Cardiac muscle cell (in vitro differentiated cells and primary cell): Measurements from ENCODE around the gene TREML1. TPM values are rescaled to one million over a fixed set of nuclear protein-coding genes. Genes with fewer than 3 reads are reported as not detected.

ENCODE experiments used
- DNase-seq, 2 donors: peaks; one replicate each; pipeline versions ENCODE4 v3.0.0 to v3.0.0-alpha.2; 2010 to 2017; ENCODE audit warnings: low read depth in 1 of 2, low spot score in 1 of 2
- H3K27ac ChIP-seq: fragments of 200-600 bp; sonication (generic); 2 replicates; pipeline ENCODE4 v1.5.1; 2016
- H3K27me3 ChIP-seq: fragments of 200-600 bp; sonication (generic); 2 replicates; pipeline ENCODE4 v1.6.0; 2016; ENCODE audit warnings: control low read depth
- H3K36me3 ChIP-seq: fragments of 200-600 bp; sonication (generic); 2 replicates; pipeline ENCODE4 v1.5.1; 2016; ENCODE audit warnings: control low read depth
- H3K4me1 ChIP-seq: fragments of 200-600 bp; sonication (generic); 2 replicates; pipeline ENCODE4 v1.8.1; 2017; ENCODE audit warnings: low read depth, mild to moderate bottlenecking, mixed run types
- H3K4me3 ChIP-seq: fragments of 200-600 bp; sonication (generic); 2 replicates; pipeline ENCODE4 v1.5.1; 2016; ENCODE audit warnings: mild to moderate bottlenecking
- H3K9me3 ChIP-seq: fragments of 200-600 bp; sonication (generic); 2 replicates; pipeline ENCODE4 v1.5.1; 2017; ENCODE audit warnings: low read depth, mild to moderate bottlenecking, control low read depth
- polyA plus RNA-seq: library from polyadenylated mRNA; unstranded; fragments of >200 nt; fragmentation: Nextera tagmentation; extraction: Ambion mirVana; gene quantifications from 2 replicates; pipeline ENCODE4 v1.2.1, GENCODE V29; 2016
- total RNA-seq: library from RNA; depleted of rRNA; stranded (reverse); fragments of >200 nt; gene quantifications from 2 replicates; pipeline ENCODE4 v1.2.3, GENCODE V29; 2016
- TF ChIP-seq, protein P1 (sequence below): IDR thresholded peaks from 2 replicates; pipeline ENCODE4 v1.5.1; 2012; ENCODE audit warnings: low read depth, mild to moderate bottlenecking, low read length

The TREML1 gene
- total and polyA plus RNA-seq, 2 experiments from 2014 or later: not detected

DNA sequence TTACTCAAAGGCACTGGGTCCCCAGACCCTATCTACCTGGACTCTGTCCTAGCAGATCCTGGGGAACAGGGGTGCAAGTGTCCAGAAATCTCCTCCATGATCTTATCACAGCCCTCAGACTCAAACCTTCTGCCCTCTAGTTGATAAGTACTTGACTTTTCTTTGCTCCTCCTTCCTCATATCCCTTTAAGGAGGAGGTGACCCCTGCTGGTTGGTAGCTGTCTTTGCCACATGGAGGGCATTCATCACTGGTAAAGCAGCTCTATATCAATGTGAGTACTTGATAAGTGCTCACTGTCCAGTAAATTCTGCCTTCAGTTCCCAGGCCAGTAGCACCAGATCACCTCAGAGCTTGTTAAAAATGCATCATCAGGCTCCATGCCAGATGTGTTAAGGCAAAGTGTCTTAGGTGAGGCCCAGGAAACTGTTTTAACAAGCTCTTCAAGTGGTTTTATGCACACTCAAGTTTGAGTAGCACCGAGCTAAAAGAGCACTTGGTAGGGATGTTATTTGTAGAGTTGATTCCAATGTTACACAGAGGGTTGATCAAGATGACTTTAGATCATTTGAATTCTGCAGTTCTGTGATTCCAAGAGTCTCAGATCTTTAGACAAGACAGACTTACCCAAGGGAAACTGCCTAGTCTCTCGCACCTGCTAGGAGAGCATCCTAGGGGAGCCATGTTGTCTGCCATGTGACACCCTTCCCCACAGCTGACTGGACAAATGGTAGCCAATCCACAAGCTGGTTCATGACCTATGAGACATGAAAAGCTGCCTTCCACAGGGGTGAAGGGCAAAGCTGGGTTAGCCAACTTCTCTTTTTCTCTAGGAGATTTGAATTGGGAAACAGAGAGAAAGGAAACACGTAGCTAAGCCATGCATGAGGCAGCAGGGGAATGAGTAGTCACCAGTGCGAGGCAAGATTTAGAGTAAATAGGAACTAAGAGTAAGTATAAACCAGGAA, 28.2 kb upstream of the TREML1 start:
- H3K27me3 ChIP-seq: no peaks in the 10 kb centered on the region

DNA sequence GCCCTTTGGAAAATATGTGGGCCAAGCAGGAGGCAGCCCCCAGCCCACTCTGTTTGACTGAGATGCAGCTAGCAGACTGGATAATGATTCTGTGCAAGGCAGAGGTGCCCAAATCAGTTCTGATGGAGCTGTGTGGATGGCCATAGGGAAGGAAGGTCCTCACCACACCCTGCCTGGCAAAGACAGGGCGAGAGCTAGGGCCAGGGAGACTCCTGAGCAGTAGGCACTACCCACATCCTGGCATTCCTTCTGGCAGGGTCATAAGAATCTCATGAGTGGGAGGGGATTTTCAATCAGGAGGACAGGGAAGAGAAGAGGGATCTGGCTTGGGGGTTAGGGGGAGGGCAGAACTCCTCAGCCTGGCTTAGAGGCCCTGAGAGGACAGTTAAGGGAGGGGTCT, 27.4 kb upstream of the TREML1 start:
- TF ChIP-seq, protein P1, sequence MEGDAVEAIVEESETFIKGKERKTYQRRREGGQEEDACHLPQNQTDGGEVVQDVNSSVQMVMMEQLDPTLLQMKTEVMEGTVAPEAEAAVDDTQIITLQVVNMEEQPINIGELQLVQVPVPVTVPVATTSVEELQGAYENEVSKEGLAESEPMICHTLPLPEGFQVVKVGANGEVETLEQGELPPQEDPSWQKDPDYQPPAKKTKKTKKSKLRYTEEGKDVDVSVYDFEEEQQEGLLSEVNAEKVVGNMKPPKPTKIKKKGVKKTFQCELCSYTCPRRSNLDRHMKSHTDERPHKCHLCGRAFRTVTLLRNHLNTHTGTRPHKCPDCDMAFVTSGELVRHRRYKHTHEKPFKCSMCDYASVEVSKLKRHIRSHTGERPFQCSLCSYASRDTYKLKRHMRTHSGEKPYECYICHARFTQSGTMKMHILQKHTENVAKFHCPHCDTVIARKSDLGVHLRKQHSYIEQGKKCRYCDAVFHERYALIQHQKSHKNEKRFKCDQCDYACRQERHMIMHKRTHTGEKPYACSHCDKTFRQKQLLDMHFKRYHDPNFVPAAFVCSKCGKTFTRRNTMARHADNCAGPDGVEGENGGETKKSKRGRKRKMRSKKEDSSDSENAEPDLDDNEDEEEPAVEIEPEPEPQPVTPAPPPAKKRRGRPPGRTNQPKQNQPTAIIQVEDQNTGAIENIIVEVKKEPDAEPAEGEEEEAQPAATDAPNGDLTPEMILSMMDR: no peak
- no peak for DNase-seq
- H3K4me1 ChIP-seq: no peaks in the 10 kb centered on the region
- no peak overlapping the region for H3K4me3 ChIP-seq
- H3K27ac ChIP-seq: no peak overlapping the region
- no peaks in the 10 kb centered on the region for H3K9me3 ChIP-seq
- no peaks in the 10 kb centered on the region for H3K27me3 ChIP-seq
- no peaks in the 10 kb centered on the region for H3K36me3 ChIP-seq

More for the DNA sequence above, 28.2 kb upstream of the TREML1 start:
- TF ChIP-seq, protein P1: peak; percentile 76
- no peak overlapping the region for H3K4me3 ChIP-seq
- DNase-seq: peak; percentile 64 to 74
- no peak overlapping the region for H3K27ac ChIP-seq
- H3K9me3 ChIP-seq: no peaks in the 10 kb centered on the region
- no peaks in the 10 kb centered on the region for H3K36me3 ChIP-seq
- H3K4me1 ChIP-seq: no peaks in the 10 kb centered on the region

DNA sequence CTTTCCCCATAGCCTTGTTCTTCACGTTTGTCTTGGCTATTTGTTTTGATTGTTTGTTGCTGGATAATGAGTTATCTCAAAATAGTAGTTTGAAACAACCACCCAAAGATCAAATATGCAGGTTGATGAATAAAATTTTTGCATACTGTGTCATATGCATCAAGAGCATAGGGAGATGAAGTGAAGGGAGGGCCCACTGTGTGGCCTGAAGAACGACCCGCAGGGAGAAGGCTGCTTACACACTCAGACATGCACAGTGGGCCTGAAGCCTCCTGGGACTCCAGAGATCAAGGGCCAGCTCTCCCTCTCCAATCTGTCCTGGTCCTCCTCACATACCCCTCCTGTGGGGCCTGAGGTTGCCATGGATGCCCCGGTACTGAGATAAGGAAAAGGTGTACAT, 25.0 kb upstream of the TREML1 start:
- TF ChIP-seq, protein P1: no peak
- no peaks in the 10 kb centered on the region for H3K4me1 ChIP-seq
- H3K27me3 ChIP-seq: no peaks in the 10 kb centered on the region
- H3K9me3 ChIP-seq: no peaks in the 10 kb centered on the region
- DNase-seq: no peak
- no peak overlapping the region for H3K4me3 ChIP-seq
- no peak overlapping the region for H3K27ac ChIP-seq
- no peaks in the 10 kb centered on the region for H3K36me3 ChIP-seq

DNA sequence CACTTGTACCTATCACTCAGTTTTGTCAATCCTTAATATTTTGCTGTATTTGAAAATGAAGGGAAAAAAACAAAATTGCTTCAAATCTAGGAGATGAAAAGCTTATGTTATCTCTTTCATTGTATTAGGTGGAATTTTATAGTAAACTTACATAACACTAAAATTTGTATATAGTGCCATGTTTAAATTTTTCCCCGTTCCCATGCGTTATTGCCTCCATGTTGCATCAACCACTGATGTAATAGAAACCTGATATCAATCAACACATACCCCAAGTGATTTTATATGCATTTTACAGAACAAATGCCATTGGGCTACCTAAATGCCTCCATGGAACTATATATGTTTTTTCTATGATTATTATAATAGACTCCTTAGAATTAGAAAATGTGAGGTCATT, 23.5 kb upstream of the TREML1 start:
- no peaks in the 10 kb centered on the region for H3K36me3 ChIP-seq
- H3K9me3 ChIP-seq: no peaks in the 10 kb centered on the region
- TF ChIP-seq, protein P1: no peak
- H3K4me3 ChIP-seq: no peak overlapping the region
- H3K27me3 ChIP-seq: no peaks in the 10 kb centered on the region
- H3K4me1 ChIP-seq: no peaks in the 10 kb centered on the region
- no peak for DNase-seq
- no peak overlapping the region for H3K27ac ChIP-seq

DNA sequence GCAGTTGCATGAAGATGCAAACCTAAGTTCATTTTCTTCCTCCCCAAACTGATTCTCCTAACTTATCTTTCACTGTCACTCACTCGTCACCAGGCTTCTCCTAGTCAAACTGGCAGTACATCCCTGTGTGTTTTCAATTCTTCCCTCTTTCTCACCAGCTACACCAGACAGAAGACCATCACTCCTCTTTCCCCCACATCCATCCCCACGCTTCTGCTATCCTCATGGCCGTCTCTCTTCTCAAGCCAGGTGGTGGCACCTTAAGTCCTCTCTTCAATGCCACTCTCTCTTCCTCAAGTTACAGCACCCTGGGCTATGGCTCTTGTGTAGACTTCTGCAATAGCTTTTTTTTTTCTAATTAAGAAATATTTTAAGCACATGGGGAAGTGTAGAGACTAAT, 23.1 kb upstream of the TREML1 start:
- H3K9me3 ChIP-seq: no peaks in the 10 kb centered on the region
- H3K4me3 ChIP-seq: no peak overlapping the region
- H3K27ac ChIP-seq: no peak overlapping the region
- no peaks in the 10 kb centered on the region for H3K36me3 ChIP-seq
- no peak for DNase-seq
- no peaks in the 10 kb centered on the region for H3K27me3 ChIP-seq
- TF ChIP-seq, protein P1: no peak
- no peaks in the 10 kb centered on the region for H3K4me1 ChIP-seq
